Measurements from ENCODE around the gene ITGB1BP1.

DNA sequence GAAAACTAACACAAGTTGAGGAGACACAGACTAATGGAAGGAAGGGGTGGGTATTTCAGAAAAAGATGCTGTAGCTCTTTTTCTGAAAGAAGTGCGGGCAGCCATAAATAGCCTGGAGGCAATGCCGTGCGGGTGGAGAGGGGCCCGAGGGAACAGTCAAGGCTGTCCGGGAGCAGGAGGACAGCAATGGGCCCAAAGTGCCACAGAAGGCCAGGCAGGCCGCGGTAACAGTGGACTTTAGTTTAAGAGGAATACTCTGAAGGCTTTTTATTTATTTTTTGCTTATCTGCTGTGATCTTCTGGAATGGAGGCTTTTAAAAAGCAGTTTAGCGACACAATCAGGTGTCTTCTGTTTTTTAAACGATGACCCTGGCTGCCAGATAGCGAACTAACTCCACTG lies 2.8 kb downstream of the ITGB1BP1 start:
- TF ChIP-seq, protein P1, sequence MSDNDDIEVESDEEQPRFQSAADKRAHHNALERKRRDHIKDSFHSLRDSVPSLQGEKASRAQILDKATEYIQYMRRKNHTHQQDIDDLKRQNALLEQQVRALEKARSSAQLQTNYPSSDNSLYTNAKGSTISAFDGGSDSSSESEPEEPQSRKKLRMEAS (IDR thresholded peaks at IDR 0.05; ENCODE audit: low read depth, low read length) = no peak
- TF ChIP-seq POLR2A (IDR thresholded peaks at IDR 0.05; ENCODE audit: extremely low read depth, insufficient read length) = no peak
